NCI-H2029 (cell line): ENCODE results near the gene ENPP3.
"Not testable (repeated sequence)": the region's sequence is repeated elsewhere in the genome, so short reads cannot be mapped to it uniquely, and the experiment has no call there.

Source experiments
- DNase-seq: peaks from one replicate; lab custom pipeline; 2025; lab: John Stamatoyannopoulos, UW

ENPP3 gene

GRCh38 chr6:131736811-131737210 is 99.7 kb downstream of the ENPP3 start:
- no peak for DNase-seq

- no peak for DNase-seq
Measured at GRCh38 chr6:131739136-131739535, 102.0 kb downstream of the ENPP3 start.

- DNase-seq = no peak
Measured at GRCh38 chr6:131740161-131740560, 103.1 kb downstream of the ENPP3 start.

- DNase-seq = no peak
Measured at GRCh38 chr6:131741688-131742393, 104.7 kb downstream of the ENPP3 start.

- no peak for DNase-seq
Measured at GRCh38 chr6:131744432-131745287, 107.6 kb downstream of the ENPP3 start.

- no peak for DNase-seq
Measured at GRCh38 chr6:131745476-131745875, 108.4 kb downstream of the ENPP3 start.

GRCh38 chr6:131747821-131748353 is 110.8 kb downstream of the ENPP3 start:
- DNase-seq = no peak

GRCh38 chr6:131749023-131749422 is 111.9 kb downstream of the ENPP3 start:
- no peak for DNase-seq

- DNase-seq = not testable (repeated sequence)
Measured at GRCh38 chr6:131751012-131751715, 114.1 kb downstream of the ENPP3 start.

GRCh38 chr6:131754088-131754487 is 117.0 kb downstream of the ENPP3 start:
- no peak for DNase-seq

- DNase-seq = no peak
Measured at GRCh38 chr6:131754715-131755567, 117.8 kb downstream of the ENPP3 start.

GRCh38 chr6:131755597-131755996 is 118.5 kb downstream of the ENPP3 start:
- DNase-seq = no peak

- DNase-seq = no peak
Measured at GRCh38 chr6:131756039-131756438, 118.9 kb downstream of the ENPP3 start.

GRCh38 chr6:131758920-131759319 is 121.8 kb downstream of the ENPP3 start:
- no peak for DNase-seq

- no peak for DNase-seq
Measured at GRCh38 chr6:131761060-131761761, 124.1 kb downstream of the ENPP3 start.

GRCh38 chr6:131761762-131762067 is 124.6 kb downstream of the ENPP3 start:
- no peak for DNase-seq

- DNase-seq = no peak
Measured at GRCh38 chr6:131762984-131763383, 125.9 kb downstream of the ENPP3 start.

- DNase-seq = no peak
Measured at GRCh38 chr6:131763749-131764148, 126.6 kb downstream of the ENPP3 start.

GRCh38 chr6:131764350-131764749 is 127.2 kb downstream of the ENPP3 start:
- no peak for DNase-seq

- no peak for DNase-seq
Measured at GRCh38 chr6:131765081-131765803, 128.1 kb downstream of the ENPP3 start.
